Fibroblast of the aortic adventitia (primary cell): ENCODE results near the gene LMBR1L. TPM values are rescaled to one million over a fixed set of nuclear protein-coding genes. Genes with fewer than 3 reads are reported as not detected.

ENCODE experiments used
- DNase-seq: peaks from one replicate; pipeline ENCODE4 v3.0.0-alpha.2; 2010; ENCODE audit warnings: low read depth
- H3K4me3 ChIP-seq: 2 replicates; pipeline ENCODE4 v1.5.1; 2011; ENCODE audit warnings: low read depth, mild to moderate bottlenecking, control low read depth, low read length, moderate library complexity
- CTCF ChIP-seq: IDR thresholded peaks from 2 replicates; pipeline ENCODE4 v1.5.1; 2011; ENCODE audit warnings: mild to moderate bottlenecking, low read length, control low read depth, inconsistent platforms; ENCODE audit not compliant: insufficient read depth
- total RNA-seq: library from RNA; depleted of rRNA; stranded (reverse); fragments of >200 nt; gene quantifications from 2 replicates; pipeline ENCODE4 v1.2.3, GENCODE V29; 2012; ENCODE audit warnings: low replicate concordance

LMBR1L gene, protein sequence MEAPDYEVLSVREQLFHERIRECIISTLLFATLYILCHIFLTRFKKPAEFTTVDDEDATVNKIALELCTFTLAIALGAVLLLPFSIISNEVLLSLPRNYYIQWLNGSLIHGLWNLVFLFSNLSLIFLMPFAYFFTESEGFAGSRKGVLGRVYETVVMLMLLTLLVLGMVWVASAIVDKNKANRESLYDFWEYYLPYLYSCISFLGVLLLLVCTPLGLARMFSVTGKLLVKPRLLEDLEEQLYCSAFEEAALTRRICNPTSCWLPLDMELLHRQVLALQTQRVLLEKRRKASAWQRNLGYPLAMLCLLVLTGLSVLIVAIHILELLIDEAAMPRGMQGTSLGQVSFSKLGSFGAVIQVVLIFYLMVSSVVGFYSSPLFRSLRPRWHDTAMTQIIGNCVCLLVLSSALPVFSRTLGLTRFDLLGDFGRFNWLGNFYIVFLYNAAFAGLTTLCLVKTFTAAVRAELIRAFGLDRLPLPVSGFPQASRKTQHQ
- 20.2 and 57.3 TPM in 2 replicates for total RNA-seq

DNA sequence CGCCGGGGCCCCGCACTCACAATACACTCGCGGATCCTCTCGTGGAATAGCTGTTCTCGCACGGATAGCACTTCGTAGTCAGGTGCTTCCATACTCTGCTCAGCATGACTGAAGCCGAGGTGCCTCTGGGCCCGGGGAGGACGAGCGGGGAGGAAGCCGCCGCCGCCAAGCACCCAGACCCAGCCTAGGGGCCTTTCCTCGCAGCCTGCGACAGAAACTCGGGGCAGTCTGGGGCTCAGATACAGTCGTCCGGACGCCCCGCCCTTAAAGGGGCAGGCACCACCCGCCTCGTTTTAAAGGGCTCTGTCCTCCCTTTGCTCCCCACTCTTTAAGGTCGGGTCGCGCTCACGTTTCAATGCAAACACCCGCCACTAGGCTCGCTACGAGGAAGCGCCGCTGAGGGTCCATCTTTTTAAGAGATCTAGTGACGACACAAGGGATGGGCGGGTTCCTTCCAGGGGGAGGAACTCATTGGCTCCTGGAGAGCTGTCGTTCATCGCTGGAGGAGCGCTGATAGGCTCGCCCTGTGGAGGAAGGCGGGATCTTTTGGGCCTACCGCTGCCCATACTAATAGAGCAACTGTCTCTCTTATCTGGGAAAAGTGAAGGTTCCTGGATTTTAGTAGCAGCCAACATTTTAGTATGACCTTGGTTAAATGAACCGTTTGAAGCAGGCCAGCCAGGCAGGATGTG, at the start of gene LMBR1L:
Gene LMBR1L (minus strand): TSS at position 384 of the 692 bp plus-strand sequence. CDS start 292 bp downstream, at position 92.
- H3K4me3 ChIP-seq = peak within 1 kb of the TSS; percentile 90
- peak; percentile 61 for TF ChIP-seq CTCF
- DNase-seq = peak; percentile 99

DNA sequence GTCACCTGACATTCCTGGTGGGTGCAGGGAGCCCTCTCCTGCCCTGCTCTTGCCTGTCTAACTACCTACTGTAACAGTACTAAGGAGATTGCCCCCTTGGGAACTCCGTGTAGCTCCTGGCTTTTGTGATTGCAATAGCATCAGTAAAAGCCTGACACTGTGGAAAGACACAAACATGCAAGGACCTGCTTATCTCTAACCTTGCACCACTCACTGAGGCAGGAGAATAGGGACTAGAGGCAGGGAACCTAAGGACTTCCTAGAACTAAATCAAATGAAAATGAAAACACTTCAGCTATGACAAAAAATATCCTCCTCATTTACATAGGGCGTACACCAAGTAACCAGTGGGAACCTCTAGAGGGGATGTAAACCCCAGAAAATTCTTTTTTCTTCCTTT, 49.8 kb upstream of the LMBR1L start:
- no peak for DNase-seq
- TF ChIP-seq CTCF = no peak
- H3K4me3 ChIP-seq = no peak overlapping the region

DNA sequence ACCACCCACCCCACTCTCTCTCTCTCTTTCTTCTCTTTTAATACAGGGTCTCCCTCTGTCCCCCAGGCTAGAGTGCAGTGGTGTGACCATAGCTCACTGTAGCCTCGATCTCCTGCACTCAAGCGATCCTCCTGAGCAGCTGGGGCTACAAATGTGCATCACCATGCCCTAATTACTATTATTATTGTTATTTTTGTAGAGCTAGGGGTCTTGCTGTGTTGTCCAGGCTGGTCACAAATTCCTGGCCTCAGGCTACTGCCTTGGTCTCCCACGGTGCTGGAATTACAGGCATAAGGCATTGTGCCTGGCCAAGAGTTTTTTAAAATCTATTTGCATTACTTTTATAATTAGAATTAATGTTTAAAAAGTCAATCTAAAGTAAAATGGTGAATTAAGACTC, 43.6 kb upstream of the LMBR1L start:
- no peak for DNase-seq
- no peak for TF ChIP-seq CTCF
- H3K4me3 ChIP-seq = no peak overlapping the region

- no peak for TF ChIP-seq CTCF
- no peak overlapping the region for H3K4me3 ChIP-seq
- no peak for DNase-seq
These were observed 36.7 kb upstream of the LMBR1L start for GRCh38 chr12:49147384-49147783.

GRCh38 chr12:49146406-49146805, 35.8 kb upstream of the LMBR1L start:
- no peak overlapping the region for H3K4me3 ChIP-seq
- no peak for DNase-seq

GRCh38 chr12:49144384-49144783, 33.7 kb upstream of the LMBR1L start:
- no peak overlapping the region for H3K4me3 ChIP-seq
- no peak for TF ChIP-seq CTCF
- no peak for DNase-seq

More at GRCh38 chr12:49146406-49146805, 35.8 kb upstream of the LMBR1L start:
- no peak for TF ChIP-seq CTCF
